Pancreas (tissue), 10 donors: Measurements from ENCODE around the gene ZNF541. TPM values are rescaled to one million over a fixed set of nuclear protein-coding genes. Genes with fewer than 3 reads are reported as not detected.

Experiments
- ATAC-seq, 4 donors: fragments of 200-7000 bp; cut with Tn5 transposase; one replicate each; pipeline versions ENCODE4 v1.8.0 to v1.9.1; 2020; ENCODE audit warnings: mild to moderate bottlenecking in 4 of 4, moderate library complexity in 4 of 4
- DNase-seq, 6 donors: peaks; one replicate each; pipeline ENCODE4 v3.0.0-alpha.2; 2020
- FAIRE-seq: peaks from 2 replicates; lab custom pipeline; 2012; peaks lifted over from hg19 to GRCh38; lab: Jason Lieb, UNC
- H3K27ac ChIP-seq, 4 donors: fragments of 200-600 bp; sonication (generic); 1 replicate in 3 of 4; 2 replicates in 1 of 4; pipeline versions ENCODE4 v1.5.0 to v1.8.0; 2020
- H3K27me3 ChIP-seq, 4 donors: fragments of 200-600 bp; one replicate each; pipeline ENCODE4 v1.8.0; 2021
- H3K36me3 ChIP-seq, 3 donors: fragments of 200-600 bp; sonication (generic) in 1 of 3; one replicate each; pipeline versions ENCODE4 v1.5.0 to v1.8.0; 2020 to 2021
- H3K4me1 ChIP-seq, 3 donors: fragments of 200-600 bp; one replicate each; pipeline ENCODE4 v1.8.0; 2021
- H3K4me3 ChIP-seq, 4 donors: fragments of 200-600 bp; sonication (generic) in 2 of 4; one replicate each; pipeline versions ENCODE4 v1.5.0 to v1.8.0; 2020 to 2021
- H3K9me3 ChIP-seq, 4 donors: fragments of 200-600 bp; one replicate each; pipeline ENCODE4 v1.8.0; 2021
- CTCF ChIP-seq, 4 donors: fragments of 200-600 bp; sonication (generic) in 3 of 4; IDR thresholded peaks; one replicate each; pipeline versions ENCODE4 v1.5.0 to v1.8.0; 2021; ENCODE audit warnings: antibody characterized with exemption in 4 of 4
- WGBS, 2 donors: extraction: QIAGEN DNeasy Blood & Tissue Kit; methylation state at CpG; one replicate each; pipeline ENCODE4 v1.1.7; 2013; 5-methylcytosine and 5-hydroxymethylcytosine counted together
- intact Hi-C, 3 donors: fragments of 100-400 bp; cut with DNase I; formaldehyde crosslinking; loops; one replicate each; pipeline versions ENCODE4 v1.11.1 to v1.14.2; 2022
- polyA plus RNA-seq, 2 donors: library from polyadenylated mRNA; stranded (reverse); fragments of 200-250 nt; gene quantifications; one replicate each; pipeline ENCODE4 v1.2.3, GENCODE V29; 2013
- total RNA-seq, 6 donors: library from RNA; stranded (reverse); fragmentation: NEBNext Ultra II Directional in 4 of 6; extraction: Animal tissue kit (Norgen Biotek cat#: 25700) in 4 of 6; gene quantifications; one replicate each; pipeline versions ENCODE4 v1.2.1 to v1.2.4, GENCODE V29; 2021 to 2023
- donor health status: healthy with polysubstance abuse.
- donor health status: DM: no; HTN: no; CAD: no; lungs with moderate emphysema.
- donor health status: DM: no; HTN: no; CAD: no.
- donor health status: control.
- donor health status: control.
- donor health status: Bipolar disorder and iron deficiency.
- donor health status: DM: yes; HTN: yes; CAD: no.
- donor health status: DM: no; HTN: no; CAD: no.
- donor health status: DM: no; HTN: no; CAD: no.
- donor health status: DM: yes; HTN: yes; CAD: no.

Gene ZNF541
- total and polyA plus RNA-seq, 8 donors, result 0.06 to 0.63 (median 0.16) TPM; not detected in 1

GRCh38 chr19:47539747-47540311 lies 33.1 kb downstream of the ZNF541 start:
- no peak for TF ChIP-seq CTCF (IDR thresholded peaks at IDR 0.05)
- WGBS, 2 donors, result 53 to 65% methylated on average over 12 of the region's 12 CpGs
- FAIRE-seq (no peak), DNase-seq (no peak), ATAC-seq (no peak)
- no peaks in the 10 kb centered on the region for H3K9me3 ChIP-seq
- H3K36me3 ChIP-seq, result no peaks in the 10 kb centered on the region
- H3K4me3 ChIP-seq, result no peak overlapping the region
- intact Hi-C loops, result no loop called here
- H3K27me3 ChIP-seq, result no peaks in the 10 kb centered on the region
- H3K4me1 ChIP-seq, result no peaks in the 10 kb centered on the region
- no peak overlapping the region for H3K27ac ChIP-seq

GRCh38 chr19:47538812-47539211 lies 34.1 kb downstream of the ZNF541 start:
- 80 to 88% methylated on average over 5 of the region's 5 CpGs for WGBS, 2 donors
- Histone ChIP-seq H3K4me3 (no peak overlapping the region), H3K9me3 (no peaks in the 10 kb centered on the region), H3K36me3 (no peaks in the 10 kb centered on the region), H3K4me1 (no peaks in the 10 kb centered on the region), H3K27ac (no peak overlapping the region), H3K27me3 (no peaks in the 10 kb centered on the region)
- intact Hi-C loops, result no loop called here
- FAIRE-seq (no peak), DNase-seq (no peak), ATAC-seq (no peak)
- TF ChIP-seq CTCF (IDR thresholded peaks at IDR 0.05), result no peak

- TF ChIP-seq CTCF (IDR thresholded peaks at IDR 0.05), result no peak
- Histone ChIP-seq H3K27ac (no peak overlapping the region), H3K9me3 (no peaks in the 10 kb centered on the region), H3K27me3 (no peaks in the 10 kb centered on the region), H3K36me3 (no peaks in the 10 kb centered on the region), H3K4me1 (no peaks in the 10 kb centered on the region), H3K4me3 (no peak overlapping the region)
- intact Hi-C loops, result no loop called here
- DNase-seq (no peak), ATAC-seq (no peak), FAIRE-seq (no peak)
- WGBS, 2 donors, result 87 to 91% methylated on average over 4 of the region's 4 CpGs
Observed at GRCh38 chr19:47537493-47537892, 35.5 kb downstream of the ZNF541 start.

- no peak for ATAC-seq
- TF ChIP-seq CTCF (IDR thresholded peaks at IDR 0.05), result no peak
- no peaks in the 10 kb centered on the region for H3K9me3 ChIP-seq
- H3K4me1 ChIP-seq, result no peaks in the 10 kb centered on the region
- 31 to 36% methylated on average over 1 of the region's 1 CpG for WGBS, 2 donors
- intact Hi-C loops, result no loop called here
- no peak for FAIRE-seq
- H3K27me3 ChIP-seq, result no peaks in the 10 kb centered on the region
- H3K27ac ChIP-seq, result no peak overlapping the region
- H3K36me3 ChIP-seq, result no peaks in the 10 kb centered on the region
- DNase-seq, result no peak
- H3K4me3 ChIP-seq, result no peak overlapping the region
Observed at GRCh38 chr19:47534628-47535027, 38.3 kb downstream of the ZNF541 start.

- Histone ChIP-seq H3K27ac (no peak overlapping the region), H3K36me3 (no peaks in the 10 kb centered on the region), H3K4me1 (no peaks in the 10 kb centered on the region), H3K9me3 (no peaks in the 10 kb centered on the region), H3K4me3 (no peak overlapping the region), H3K27me3 (no peaks in the 10 kb centered on the region)
- no peak for DNase-seq
- no peak for TF ChIP-seq CTCF (IDR thresholded peaks at IDR 0.05)
- ATAC-seq, result no peak
- no peak for FAIRE-seq
- 35 to 38% methylated on average over 14 of the region's 14 CpGs for WGBS, 2 donors
- intact Hi-C loops, result no loop called here
Observed at GRCh38 chr19:47531640-47532387, 41.1 kb downstream of the ZNF541 start.
